H1 (cell line): ENCODE measurements around the gene ZNF652. TPM values are rescaled to one million over a fixed set of nuclear protein-coding genes. Genes with fewer than 3 reads are reported as not detected.

Source experiments
- CTCF ChIA-PET: fragments of 300-600 bp; sonication (Branson Sonifier 250); formaldehyde crosslinking; loops from one replicate; lab custom pipeline; 2021; ENCODE audit not compliant: partially characterized antibody; lab: Charles Lee
- POLR2A ChIA-PET: fragments of 300-600 bp; sonication (Branson Sonifier 250); formaldehyde crosslinking; loops from one replicate; lab custom pipeline; 2021; ENCODE audit warnings: inconsistent platforms; ENCODE audit not compliant: partially characterized antibody; lab: Charles Lee
- DNase-seq, 2 experiments: peaks; one replicate each; pipeline versions ENCODE4 v3.0.0 to v3.0.0-alpha.2; 2010 to 2022; ENCODE audit warnings: low spot score in 2 of 2, low read depth in 1 of 2, mixed read lengths in 1 of 2
- FAIRE-seq: peaks from 2 replicates; lab custom pipeline; 2011; peaks lifted over from hg19 to GRCh38; lab: Jason Lieb, UNC
- H2AFZ ChIP-seq: 2 replicates; pipeline ENCODE4 v1.8.1; 2012; ENCODE audit warnings: low read length, inconsistent platforms
- H2AK5ac ChIP-seq: 2 replicates; pipeline ENCODE4 v1.6.1; 2013; ENCODE audit warnings: low read depth, low read length
- H2BK120ac ChIP-seq: replicated peaks from 2 replicates; pipeline ENCODE3; 2013; ENCODE audit warnings: low read depth, low read length, inconsistent platforms
- H2BK12ac ChIP-seq: 2 replicates; pipeline ENCODE4 v1.6.1; 2013; ENCODE audit warnings: low read depth, low read length
- H2BK15ac ChIP-seq: 2 replicates; pipeline ENCODE4 v1.6.1; 2013; ENCODE audit warnings: low read length
- H2BK20ac ChIP-seq: 2 replicates; pipeline ENCODE4 v1.6.1; 2013; ENCODE audit warnings: low read length
- H2BK5ac ChIP-seq: 2 replicates; pipeline ENCODE4 v1.6.1; 2013; ENCODE audit warnings: low read depth, low read length
- H3K14ac ChIP-seq: 2 replicates; pipeline ENCODE4 v1.6.1; 2013; ENCODE audit warnings: inconsistent platforms; ENCODE audit not compliant: insufficient read length
- H3K18ac ChIP-seq: 2 replicates; pipeline ENCODE4 v1.6.1; 2013; ENCODE audit warnings: low read length; ENCODE audit errors: extremely low read depth
- H3K23ac ChIP-seq: 2 replicates; pipeline ENCODE4 v1.6.1; 2013; ENCODE audit warnings: inconsistent platforms; ENCODE audit not compliant: insufficient read length
- H3K23me2 ChIP-seq: 2 replicates; pipeline ENCODE4 v1.6.1; 2013; ENCODE audit warnings: low read depth, low read length
- H3K27ac ChIP-seq: 2 replicates; pipeline ENCODE4 v1.6.1; 2011; ENCODE audit warnings: low read depth, low read length, inconsistent platforms
- H3K27me3 ChIP-seq, 4 experiments: replicated peaks in 1 of 4; 1 replicate in 1 of 4; 2 replicates in 3 of 4; pipeline versions ENCODE4 v1.6.1 to v1.8.1; 2011 to 2013; ENCODE audit warnings: low read length in 3 of 4, mild to moderate bottlenecking in 3 of 4, inconsistent platforms in 2 of 4, mixed read lengths in 2 of 4, moderate library complexity in 1 of 4; ENCODE audit not compliant: control insufficient read depth in 3 of 4, insufficient read depth in 3 of 4; ENCODE audit errors: extremely low read depth in 1 of 4
- H3K36me3 ChIP-seq, 4 experiments: 2 replicates each; pipeline versions ENCODE4 v1.6.1 to v1.8.1; 2011 to 2013; ENCODE audit warnings: mild to moderate bottlenecking in 4 of 4, low read length in 3 of 4, moderate library complexity in 2 of 4, control low read depth in 1 of 4, inconsistent platforms in 1 of 4; ENCODE audit not compliant: insufficient read depth in 4 of 4, control insufficient read depth in 2 of 4
- H3K4ac ChIP-seq: replicated peaks from 2 replicates; pipeline ENCODE3; 2013; ENCODE audit warnings: low read length, low read depth, mixed read lengths, inconsistent platforms; ENCODE audit not compliant: insufficient read length
- H3K4me1 ChIP-seq, 4 experiments: replicated peaks in 1 of 4; 1 replicate in 1 of 4; 2 replicates in 3 of 4; pipeline versions ENCODE4 v1.6.1 to v1.8.1; 2011 to 2013; ENCODE audit warnings: low read length in 3 of 4, inconsistent platforms in 2 of 4, mixed read lengths in 1 of 4; ENCODE audit not compliant: insufficient read depth in 4 of 4, control insufficient read depth in 3 of 4
- H3K4me2 ChIP-seq, 2 experiments: 2 replicates each; pipeline versions ENCODE4 v1.6.1 to v1.8.1; 2011 to 2013; ENCODE audit warnings: low read depth in 2 of 2, low read length in 2 of 2, control low read depth in 1 of 2, inconsistent platforms in 1 of 2, mild to moderate bottlenecking in 1 of 2; ENCODE audit not compliant: insufficient read depth in 1 of 2
- H3K4me3 ChIP-seq, 4 experiments: fragments of 200-600, 300-600 bp in 1 of 4; sonication (generic), shearing (Covaris generic), sonication (Bioruptor Twin) in 1 of 4; 2 replicates each; pipeline versions ENCODE4 v1.5.1 to v1.8.1; 2011 to 2016; ENCODE audit warnings: low read length in 4 of 4, low read depth in 3 of 4, control low read depth in 2 of 4, inconsistent platforms in 2 of 4, mild to moderate bottlenecking in 2 of 4, mixed read lengths in 1 of 4, moderate library complexity in 1 of 4; ENCODE audit not compliant: insufficient read depth in 2 of 4; ENCODE audit errors: extremely low read depth in 1 of 4
- H3K56ac ChIP-seq: replicated peaks from 2 replicates; pipeline ENCODE3; 2013; ENCODE audit warnings: low read depth, mild to moderate bottlenecking, mixed read lengths, low read length, inconsistent platforms; ENCODE audit not compliant: insufficient read length
- H3K79me1 ChIP-seq: 2 replicates; pipeline ENCODE4 v1.6.1; 2013; ENCODE audit warnings: low read depth, low read length, control low read depth
- H3K79me2 ChIP-seq, 2 experiments: 2 replicates each; pipeline versions ENCODE4 v1.6.1 to v1.8.1; 2012 to 2013; ENCODE audit warnings: low read length in 2 of 2, mild to moderate bottlenecking in 2 of 2, inconsistent platforms in 1 of 2; ENCODE audit not compliant: insufficient read depth in 2 of 2, control insufficient read depth in 1 of 2
- H3K9ac ChIP-seq, 4 experiments: replicated peaks in 1 of 4; 1 replicate in 1 of 4; 2 replicates in 3 of 4; pipeline versions ENCODE4 v1.6.1 to v1.8.1; 2011 to 2013; ENCODE audit warnings: low read depth in 3 of 4, low read length in 3 of 4, control low read depth in 2 of 4, mild to moderate bottlenecking in 2 of 4, moderate library complexity in 2 of 4, inconsistent platforms in 1 of 4; ENCODE audit errors: extremely low read depth in 1 of 4
- H3K9me3 ChIP-seq, 2 experiments: 2 replicates each; pipeline versions ENCODE4 v1.6.1 to v1.8.1; 2012 to 2013; ENCODE audit warnings: mild to moderate bottlenecking in 2 of 2, moderate library complexity in 2 of 2, control low read depth in 1 of 2, inconsistent platforms in 1 of 2, low read depth in 1 of 2, low read length in 1 of 2, mixed read lengths in 1 of 2; ENCODE audit not compliant: insufficient read depth in 2 of 2
- H4K20me1 ChIP-seq, 2 experiments: replicated peaks in 1 of 2; 2 replicates each; pipeline versions ENCODE3 to v1.8.1; 2011 to 2013; ENCODE audit warnings: inconsistent platforms in 2 of 2, low read length in 2 of 2, mild to moderate bottlenecking in 1 of 2; ENCODE audit not compliant: insufficient read depth in 2 of 2, control insufficient read depth in 1 of 2
- H4K5ac ChIP-seq: 2 replicates; pipeline ENCODE4 v1.6.1; 2013; ENCODE audit warnings: low read length, low read depth, mixed read lengths, inconsistent platforms; ENCODE audit not compliant: insufficient read length
- H4K8ac ChIP-seq: 2 replicates; pipeline ENCODE4 v1.8.0; 2013; ENCODE audit warnings: mild to moderate bottlenecking, moderate library complexity, low read length, inconsistent platforms; ENCODE audit not compliant: insufficient read depth; ENCODE audit errors: extremely low read depth
- H4K91ac ChIP-seq: replicated peaks from 2 replicates; pipeline ENCODE3; 2013; ENCODE audit warnings: low read length, mixed read lengths, inconsistent platforms; ENCODE audit not compliant: insufficient read length
- BCL11A ChIP-seq, 2 experiments: IDR thresholded peaks; one replicate each; pipeline ENCODE4 v1.6.1; 2011; ENCODE audit warnings: low read depth in 2 of 2, low read length in 2 of 2, mild to moderate bottlenecking in 2 of 2
- JUN ChIP-seq: IDR thresholded peaks from 2 replicates; pipeline ENCODE4 v1.6.1; 2011; ENCODE audit warnings: low read depth, mild to moderate bottlenecking, improper control_type of control experiment, low read length
- KDM4A ChIP-seq: IDR thresholded peaks from one replicate; pipeline ENCODE4 v1.7.1; 2012; ENCODE audit warnings: low read depth, mild to moderate bottlenecking, moderate library complexity, low read length, inconsistent platforms; ENCODE audit not compliant: severe bottlenecking
- RXRA ChIP-seq: IDR thresholded peaks from 2 replicates; pipeline ENCODE4 v1.6.1; 2011; ENCODE audit warnings: low read depth, mild to moderate bottlenecking, low read length, moderate library complexity; ENCODE audit not compliant: insufficient read depth
- TCF12 ChIP-seq: IDR thresholded peaks from 2 replicates; pipeline ENCODE4 v1.6.1; 2011; ENCODE audit warnings: low read depth, mild to moderate bottlenecking, low read length
- WGBS, 2 experiments: shearing (Covaris generic) in 1 of 2; methylation state at CpG; one replicate each; pipeline versions ENCODE4 v1.1.6 to v1.1.7; 2013 to 2015; ENCODE audit warnings: low lambda C conversion rate in 2 of 2, mixed read lengths in 2 of 2, inconsistent platforms in 1 of 2, low coverage in 1 of 2, missing lambda C conversion rate in 1 of 2; ENCODE audit not compliant: insufficient replicate concordance in 2 of 2, insufficient coverage in 1 of 2, insufficient read length in 1 of 2; ENCODE audit errors: extremely low coverage in 1 of 2, missing lambda C conversion rate in 1 of 2; 5-methylcytosine and 5-hydroxymethylcytosine counted together
- polyA plus RNA-seq, 7 experiments: library from polyadenylated mRNA; depleted of rRNA in 3 of 7; stranded (reverse) in 5 of 7; unstranded in 2 of 7; fragments of >200 nt in 5 of 7; fragments of 200-250 nt in 2 of 7; gene quantifications; 1 replicate in 5 of 7; 2 replicates in 1 of 7; 4 replicates in 1 of 7; pipeline versions ENCODE4 v1.2.1 to v1.2.3, GENCODE V29; 2011 to 2013; ENCODE audit warnings: missing spikeins in 2 of 7, mixed read lengths in 2 of 7
- total RNA-seq: library from RNA; stranded (reverse); fragmentation: NEBNext Ultra II Directional; extraction: Animal tissue kit (Norgen Biotek cat#: 25700); gene quantifications from 2 replicates; pipeline ENCODE4 v1.2.1, GENCODE V29; 2021
- TF ChIP-seq, protein P1 (sequence below): IDR thresholded peaks from 2 replicates; pipeline ENCODE4 v1.6.1; 2012; ENCODE audit warnings: low read length, inconsistent platforms

The ZNF652 gene
- total and polyA plus RNA-seq, 2 of the 8 experiments (the other 6 are each of a cell fraction or from before 2014, with no cell fraction given) = 13.5 to 39.6 TPM

DNA sequence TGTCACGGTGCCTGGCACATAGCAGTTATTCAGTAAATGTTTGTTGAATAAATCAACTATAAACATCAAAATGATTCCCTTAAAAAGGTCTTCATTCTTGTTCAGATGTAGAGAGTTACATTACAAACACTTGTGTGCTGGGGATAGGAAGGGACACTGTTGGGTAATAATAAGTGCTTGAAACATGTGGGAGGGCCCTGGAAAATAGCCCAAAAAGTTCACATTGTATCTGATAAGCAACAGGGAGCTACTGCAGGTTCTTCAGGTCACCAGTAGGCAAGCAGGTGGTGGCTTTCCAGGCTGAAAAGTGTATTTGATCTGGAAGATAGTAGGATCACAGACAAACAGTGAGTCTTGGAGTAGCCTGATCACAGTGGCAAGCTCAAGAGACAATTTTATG lies 19.0 kb upstream of the ZNF652 start:
- no peaks in the 10 kb centered on the region for H3K9me3 ChIP-seq
- no peaks in the 10 kb centered on the region for H3K79me2 ChIP-seq
- H2BK12ac ChIP-seq = no peak overlapping the region
- H3K27ac ChIP-seq = no peak overlapping the region
- H3K36me3 ChIP-seq = no peaks in the 10 kb centered on the region
- FAIRE-seq (no peak), DNase-seq (no peak)
- no peak overlapping the region for H3K14ac ChIP-seq
- H3K4me2 ChIP-seq = no peak overlapping the region
- CTCF ChIA-PET = interaction anchor here (0.6 to 7.5 kb wide), 9 partner anchors 10 to 176 kb away, joined by 3 to 65 read pairs (median 4); no protein-coding TSS in a partner anchor
- H2BK20ac ChIP-seq = no peak overlapping the region
- H2AFZ ChIP-seq = no peak overlapping the region
- no peak overlapping the region for H3K4ac ChIP-seq
- no peak overlapping the region for H2AK5ac ChIP-seq
- peaks cover 4 to 8% (median 6%) of the 10 kb centered on the region in 4 experiments; a peak in 4 of 7 replicates for H3K4me1 ChIP-seq
- no peak overlapping the region for H3K18ac ChIP-seq
- no peak overlapping the region for H2BK15ac ChIP-seq
- H4K91ac ChIP-seq = no peak overlapping the region
- H3K79me1 ChIP-seq = no peaks in the 10 kb centered on the region
- no peak overlapping the region for H4K8ac ChIP-seq
- no peaks in the 10 kb centered on the region for H4K20me1 ChIP-seq
- no peak overlapping the region for H3K9ac ChIP-seq
- H3K56ac ChIP-seq = no peak overlapping the region
- 94% methylated on average over 1 of the region's 1 CpG; no CpG with 5 or more reads in 1 of the 2 experiments for whole genome bisulfite sequencing, 2 experiments
- H2BK120ac ChIP-seq = no peak overlapping the region
- POLR2A ChIA-PET = no interaction called here
- H2BK5ac ChIP-seq = no peak overlapping the region
- no peak overlapping the region for H3K4me3 ChIP-seq
- no peak overlapping the region for H3K23ac ChIP-seq
- no peaks in the 10 kb centered on the region for H3K27me3 ChIP-seq
- H4K5ac ChIP-seq = no peak overlapping the region
- no peaks in the 10 kb centered on the region for H3K23me2 ChIP-seq
- TF ChIP-seq, protein P1, sequence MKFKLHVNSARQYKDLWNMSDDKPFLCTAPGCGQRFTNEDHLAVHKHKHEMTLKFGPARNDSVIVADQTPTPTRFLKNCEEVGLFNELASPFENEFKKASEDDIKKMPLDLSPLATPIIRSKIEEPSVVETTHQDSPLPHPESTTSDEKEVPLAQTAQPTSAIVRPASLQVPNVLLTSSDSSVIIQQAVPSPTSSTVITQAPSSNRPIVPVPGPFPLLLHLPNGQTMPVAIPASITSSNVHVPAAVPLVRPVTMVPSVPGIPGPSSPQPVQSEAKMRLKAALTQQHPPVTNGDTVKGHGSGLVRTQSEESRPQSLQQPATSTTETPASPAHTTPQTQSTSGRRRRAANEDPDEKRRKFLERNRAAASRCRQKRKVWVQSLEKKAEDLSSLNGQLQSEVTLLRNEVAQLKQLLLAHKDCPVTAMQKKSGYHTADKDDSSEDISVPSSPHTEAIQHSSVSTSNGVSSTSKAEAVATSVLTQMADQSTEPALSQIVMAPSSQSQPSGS = no peak
- no peak for TF ChIP-seq KDM4A
- no peak for TF ChIP-seq RXRA
- no peak for TF ChIP-seq JUN
- no peak for TF ChIP-seq BCL11A (IDR thresholded peaks at IDR 0.05; ENCODE audit: low read depth in 2 of 2, low read length in 2 of 2)
- no peak for TF ChIP-seq TCF12
